Measurements from ENCODE around the gene GIPC2. TPM values are rescaled to one million over a fixed set of nuclear protein-coding genes. Genes with fewer than 3 reads are reported as not detected.

Gene GIPC2
- total RNA-seq, 2 donors from 2014 or later, result 0.79 to 2.1 TPM

- Histone ChIP-seq H3K27me3 (ENCODE audit: control insufficient read depth, insufficient read depth, low read length, poor library complexity, severe bottlenecking) (no peaks in the 10 kb centered on the region), H3K4me3 (ENCODE audit: low read length) (peak overlapping the region; percentile 85), H3K9ac (ENCODE audit: extremely low read depth, low read length, poor library complexity, severe bottlenecking) (peak overlapping the region; percentile 96), H3K27ac (ENCODE audit: low read depth, low read length) (no peak overlapping the region), H3K9me3 (ENCODE audit: control insufficient read depth, low read length) (no peaks in the 10 kb centered on the region), H3K4me1 (ENCODE audit: control insufficient read depth, insufficient read depth, low read length) (peaks cover 6% of the 10 kb centered on the region), H3K36me3 (ENCODE audit: control insufficient read depth, insufficient read depth, low read length) (no peaks in the 10 kb centered on the region)
- WGBS, 2 experiments (ENCODE audit: insufficient coverage in 1 of 2, insufficient read length in 1 of 2), result 67% methylated on average over 1 of the region's 1 CpG; no CpG with 5 or more reads in 1 of the 2 experiments
- H3K36me3 Mint-ChIP-seq (ENCODE audit: low read depth), result no peaks in the 10 kb centered on the region
- no peaks in the 10 kb centered on the region for H3K9me3 Mint-ChIP-seq
- no peak for TF ChIP-seq CTCF (conservative IDR thresholded peaks at IDR 0.05)
- H3K4me3 Mint-ChIP-seq, result peak overlapping the region; percentile 52
- peaks cover 11% of the 10 kb centered on the region for H3K4me1 Mint-ChIP-seq
- DNase-seq, result no peak
- no peaks in the 10 kb centered on the region for H3K27me3 Mint-ChIP-seq (ENCODE audit: insufficient read depth)
- peak overlapping the region; percentile 98 for H3K27ac Mint-ChIP-seq
These were observed 40.4 kb upstream of the GIPC2 start for GRCh38 chr1:78005448-78005722.

GRCh38 chr1:78005755-78006154, 40.0 kb upstream of the GIPC2 start:
- Histone ChIP-seq H3K27ac (ENCODE audit: low read depth, low read length) (no peak overlapping the region), H3K4me1 (ENCODE audit: control insufficient read depth, insufficient read depth, low read length) (peaks cover 6% of the 10 kb centered on the region), H3K9me3 (ENCODE audit: control insufficient read depth, low read length) (no peaks in the 10 kb centered on the region), H3K27me3 (ENCODE audit: control insufficient read depth, insufficient read depth, low read length, poor library complexity, severe bottlenecking) (no peaks in the 10 kb centered on the region), H3K9ac (ENCODE audit: extremely low read depth, low read length, poor library complexity, severe bottlenecking) (peak overlapping the region; percentile 96), H3K4me3 (ENCODE audit: low read length) (peak overlapping the region; percentile 85), H3K36me3 (ENCODE audit: control insufficient read depth, insufficient read depth, low read length) (no peaks in the 10 kb centered on the region)
- Mint-ChIP-seq H3K4me3 (peak overlapping the region; percentile 52), H3K27ac (no peak overlapping the region), H3K4me1 (peaks cover 11% of the 10 kb centered on the region), H3K9me3 (no peaks in the 10 kb centered on the region), H3K36me3 (ENCODE audit: low read depth) (no peaks in the 10 kb centered on the region), H3K27me3 (ENCODE audit: insufficient read depth) (no peaks in the 10 kb centered on the region)
- DNase-seq, result no peak
- no peak for TF ChIP-seq CTCF (conservative IDR thresholded peaks at IDR 0.05)
- 91% methylated on average over 1 of the region's 1 CpG; no CpG with 5 or more reads in 1 of the 2 experiments for WGBS, 2 experiments (ENCODE audit: insufficient coverage in 1 of 2, insufficient read length in 1 of 2)

- Mint-ChIP-seq H3K4me1 (peaks cover 11% of the 10 kb centered on the region), H3K9me3 (no peaks in the 10 kb centered on the region), H3K4me3 (no peak overlapping the region), H3K27ac (no peak overlapping the region), H3K27me3 (ENCODE audit: insufficient read depth) (no peaks in the 10 kb centered on the region), H3K36me3 (ENCODE audit: low read depth) (no peaks in the 10 kb centered on the region)
- Histone ChIP-seq H3K9me3 (ENCODE audit: control insufficient read depth, low read length) (no peaks in the 10 kb centered on the region), H3K36me3 (ENCODE audit: control insufficient read depth, insufficient read depth, low read length) (no peaks in the 10 kb centered on the region), H3K27me3 (ENCODE audit: control insufficient read depth, insufficient read depth, low read length, poor library complexity, severe bottlenecking) (no peaks in the 10 kb centered on the region), H3K4me3 (ENCODE audit: low read length) (peak overlapping the region; percentile 85), H3K4me1 (ENCODE audit: control insufficient read depth, insufficient read depth, low read length) (peaks cover 6% of the 10 kb centered on the region), H3K9ac (ENCODE audit: extremely low read depth, low read length, poor library complexity, severe bottlenecking) (peak overlapping the region; percentile 39), H3K27ac (ENCODE audit: low read depth, low read length) (no peak overlapping the region)
- TF ChIP-seq CTCF (conservative IDR thresholded peaks at IDR 0.05), result no peak
- DNase-seq, result no peak
These were observed 39.2 kb upstream of the GIPC2 start for GRCh38 chr1:78006521-78006920.

All from endodermal cell (in vitro differentiated cells).